ENCODE measurements around the gene BSG. TPM values are rescaled to one million over a fixed set of nuclear protein-coding genes. Genes with fewer than 3 reads are reported as not detected.
A peak's percentile ranks its signal among the peaks of the same experiment; 100 is the strongest.
"Not testable (repeated sequence)": the region's sequence is repeated elsewhere in the genome, so short reads cannot be mapped to it uniquely, and the experiment has no call there.

BSG gene
- total RNA-seq, 1 experiment from 2014 or later = 1,167 TPM

GRCh38 chr19:620166-620862, 47.9 kb downstream of the BSG start:
- peaks cover 7% of the 10 kb centered on the region for H3K36me3 ChIP-seq (replicated peaks; ENCODE audit: control insufficient read depth, insufficient read depth, low read length)
- no peak overlapping the region for H3K4me3 ChIP-seq (ENCODE audit: insufficient read depth, low read depth, low read length)
- no peaks in the 10 kb centered on the region for H3K27me3 ChIP-seq (ENCODE audit: control insufficient read depth, insufficient read depth, low read length)
- no peak for DNase-seq

DNA sequence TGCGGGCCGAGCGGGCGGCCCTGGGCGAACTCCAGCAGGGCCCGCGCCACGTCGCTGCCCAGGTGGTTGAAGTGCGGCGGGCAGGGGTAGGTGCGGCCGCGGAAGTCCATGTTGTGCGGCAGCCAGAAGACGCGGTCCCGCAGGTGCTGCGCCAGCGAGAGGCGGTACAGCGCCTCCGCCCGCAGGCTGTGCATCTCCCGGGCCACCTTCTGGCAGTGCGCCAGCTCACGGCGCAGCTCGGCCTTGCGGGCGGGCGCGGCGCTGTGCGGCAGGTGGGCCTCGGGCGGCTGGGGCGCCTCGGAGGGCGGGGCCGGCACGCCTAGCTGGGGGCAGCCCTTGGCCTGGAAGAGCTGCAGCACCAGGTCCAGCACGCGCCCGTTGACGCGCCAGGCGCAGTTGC, 48.8 kb downstream of the BSG start:
- not testable (repeated sequence) for DNase-seq; H3K27me3 ChIP-seq (ENCODE audit: control insufficient read depth, insufficient read depth, low read length); H3K4me3 ChIP-seq (ENCODE audit: insufficient read depth, low read depth, low read length); H3K36me3 ChIP-seq (replicated peaks; ENCODE audit: control insufficient read depth, insufficient read depth, low read length)

GRCh38 chr19:621819-622218, 49.4 kb downstream of the BSG start:
- Histone ChIP-seq H3K36me3 (replicated peaks; ENCODE audit: control insufficient read depth, insufficient read depth, low read length) (peaks cover 7% of the 10 kb centered on the region), H3K4me3 (ENCODE audit: insufficient read depth, low read depth, low read length) (no peak overlapping the region), H3K27me3 (ENCODE audit: control insufficient read depth, insufficient read depth, low read length) (no peaks in the 10 kb centered on the region)
- DNase-seq = no peak

DNA sequence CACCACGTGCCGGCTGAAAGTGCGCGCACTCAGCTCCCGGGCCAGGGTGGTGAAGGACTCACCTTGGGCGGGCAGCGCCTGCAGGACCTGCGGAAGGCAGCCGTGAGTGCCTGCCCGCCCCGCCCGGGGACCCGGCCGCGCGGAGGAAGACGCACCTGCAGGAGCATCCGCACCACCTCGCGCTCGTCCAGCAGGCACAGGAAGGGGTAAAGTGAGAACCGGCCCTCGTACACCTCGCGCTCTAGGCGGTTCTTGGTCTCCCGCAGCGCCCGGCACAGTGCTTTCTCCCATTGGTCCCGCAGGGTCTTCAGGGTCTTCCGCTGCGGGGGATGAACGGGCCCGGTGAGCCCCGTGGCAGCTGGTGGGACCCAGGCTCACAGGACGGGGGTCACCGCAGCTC, 50.3 kb downstream of the BSG start:
- Histone ChIP-seq H3K4me3 (ENCODE audit: insufficient read depth, low read depth, low read length) (no peak overlapping the region), H3K36me3 (replicated peaks; ENCODE audit: control insufficient read depth, insufficient read depth, low read length) (peaks cover 7% of the 10 kb centered on the region), H3K27me3 (ENCODE audit: control insufficient read depth, insufficient read depth, low read length) (no peaks in the 10 kb centered on the region)
- no peak for DNase-seq

- H3K36me3 ChIP-seq (replicated peaks; ENCODE audit: control insufficient read depth, insufficient read depth, low read length) = peaks cover 5% of the 10 kb centered on the region
- no peak overlapping the region for H3K4me3 ChIP-seq (ENCODE audit: insufficient read depth, low read depth, low read length)
- DNase-seq = no peak
- H3K27me3 ChIP-seq (ENCODE audit: control insufficient read depth, insufficient read depth, low read length) = no peaks in the 10 kb centered on the region
Observed at GRCh38 chr19:623175-623916, 51.0 kb downstream of the BSG start.

- H3K4me3 ChIP-seq (ENCODE audit: insufficient read depth, low read depth, low read length) = no peak overlapping the region
- H3K27me3 ChIP-seq (ENCODE audit: control insufficient read depth, insufficient read depth, low read length) = no peaks in the 10 kb centered on the region
- DNase-seq = no peak
- H3K36me3 ChIP-seq (replicated peaks; ENCODE audit: control insufficient read depth, insufficient read depth, low read length) = peaks cover 3% of the 10 kb centered on the region
Observed at GRCh38 chr19:623974-624373, 51.6 kb downstream of the BSG start.

GRCh38 chr19:624433-625109, 52.2 kb downstream of the BSG start:
- H3K36me3 ChIP-seq (replicated peaks; ENCODE audit: control insufficient read depth, insufficient read depth, low read length) = peaks cover 3% of the 10 kb centered on the region
- DNase-seq = no peak
- no peaks in the 10 kb centered on the region for H3K27me3 ChIP-seq (ENCODE audit: control insufficient read depth, insufficient read depth, low read length)
- no peak overlapping the region for H3K4me3 ChIP-seq (ENCODE audit: insufficient read depth, low read depth, low read length)

- Histone ChIP-seq H3K36me3 (replicated peaks; ENCODE audit: control insufficient read depth, insufficient read depth, low read length) (peaks cover 3% of the 10 kb centered on the region), H3K4me3 (ENCODE audit: insufficient read depth, low read depth, low read length) (no peak overlapping the region), H3K27me3 (ENCODE audit: control insufficient read depth, insufficient read depth, low read length) (no peaks in the 10 kb centered on the region)
- no peak for DNase-seq
Observed at GRCh38 chr19:625257-625656, 52.9 kb downstream of the BSG start.

DNA sequence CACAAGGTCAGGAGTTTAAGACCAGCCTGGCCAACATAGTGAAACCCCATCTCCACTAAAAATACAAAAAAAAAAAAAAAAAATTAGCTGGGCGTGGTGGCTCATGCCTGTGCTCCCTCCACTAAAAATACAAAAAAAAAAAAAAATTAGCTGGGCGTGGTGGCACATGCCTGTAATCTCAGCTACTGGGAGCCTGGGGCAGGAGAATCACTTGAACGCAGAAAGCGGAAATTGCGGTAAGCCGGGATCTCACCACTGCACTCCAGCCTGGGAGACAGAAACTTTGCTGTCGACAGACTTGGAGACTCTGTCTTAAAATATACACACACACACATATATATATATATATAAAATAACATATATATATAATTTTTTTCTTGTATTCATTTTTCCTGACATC, 54.2 kb downstream of the BSG start:
- not testable (repeated sequence) for DNase-seq; H3K27me3 ChIP-seq (ENCODE audit: control insufficient read depth, insufficient read depth, low read length); H3K4me3 ChIP-seq (ENCODE audit: insufficient read depth, low read depth, low read length); H3K36me3 ChIP-seq (replicated peaks; ENCODE audit: control insufficient read depth, insufficient read depth, low read length)

GRCh38 chr19:628168-628567, 55.8 kb downstream of the BSG start:
- no peaks in the 10 kb centered on the region for H3K27me3 ChIP-seq (ENCODE audit: control insufficient read depth, insufficient read depth, low read length)
- peaks cover 3% of the 10 kb centered on the region for H3K36me3 ChIP-seq (replicated peaks; ENCODE audit: control insufficient read depth, insufficient read depth, low read length)
- H3K4me3 ChIP-seq (ENCODE audit: insufficient read depth, low read depth, low read length) = no peak overlapping the region
- DNase-seq = peak; percentile 95

GRCh38 chr19:629515-629914, 57.1 kb downstream of the BSG start:
- H3K27me3 ChIP-seq (ENCODE audit: control insufficient read depth, insufficient read depth, low read length); DNase-seq; H3K4me3 ChIP-seq (ENCODE audit: insufficient read depth, low read depth, low read length); H3K36me3 ChIP-seq (replicated peaks; ENCODE audit: control insufficient read depth, insufficient read depth, low read length): not testable (repeated sequence)

- Histone ChIP-seq H3K27me3 (ENCODE audit: control insufficient read depth, insufficient read depth, low read length) (no peaks in the 10 kb centered on the region), H3K36me3 (replicated peaks; ENCODE audit: control insufficient read depth, insufficient read depth, low read length) (peaks cover 2% of the 10 kb centered on the region; the same call in 1 of the 2 replicates), H3K4me3 (ENCODE audit: insufficient read depth, low read depth, low read length) (no peak overlapping the region)
- no peak for DNase-seq
Observed at GRCh38 chr19:629961-630714, 57.7 kb downstream of the BSG start.

GRCh38 chr19:632579-633067, 60.2 kb downstream of the BSG start:
- Histone ChIP-seq H3K36me3 (replicated peaks; ENCODE audit: control insufficient read depth, insufficient read depth, low read length) (no peaks in the 10 kb centered on the region; the same call in 1 of the 2 replicates), H3K27me3 (ENCODE audit: control insufficient read depth, insufficient read depth, low read length) (no peaks in the 10 kb centered on the region; the same call in 1 of the 2 replicates), H3K4me3 (ENCODE audit: insufficient read depth, low read depth, low read length) (peak overlapping the region; percentile 95)
- peak; percentile 93 for DNase-seq
